Skin of body (tissue), 3 donors: ENCODE measurements around the gene DPF1. TPM values are rescaled to one million over a fixed set of nuclear protein-coding genes. Genes with fewer than 3 reads are reported as not detected.

Source experiments
- DNase-seq: peaks from one replicate; lab custom pipeline; 2025; lab: John Stamatoyannopoulos, UW
- small RNA-seq: library from RNA; depleted of rRNA; stranded (forward); fragments of <200 nt; gene quantifications from one replicate; pipeline ENCODE3, GENCODE V24; 2014; ENCODE audit warnings: low replicate concordance
- total RNA-seq: library from RNA; depleted of rRNA; stranded (reverse); fragments of >200 nt; gene quantifications from one replicate; pipeline ENCODE4 v1.2.3, GENCODE V29; 2014

DPF1 gene
- total RNA-seq, 1 donor from 2014 or later = 0.79 TPM

- no peak for DNase-seq
Measured at GRCh38 chr19:38168637-38169036, 55.4 kb downstream of the DPF1 start.

- no peak for DNase-seq
Measured at GRCh38 chr19:38165335-38165734, 58.7 kb downstream of the DPF1 start.

- DNase-seq = no peak
Measured at GRCh38 chr19:38164526-38164925, 59.5 kb downstream of the DPF1 start.

- DNase-seq = no peak
Measured at GRCh38 chr19:38163419-38164290, 60.4 kb downstream of the DPF1 start.

- DNase-seq = no peak
Measured at GRCh38 chr19:38162632-38163031, 61.4 kb downstream of the DPF1 start.

GRCh38 chr19:38162094-38162493 lies 61.9 kb downstream of the DPF1 start:
- DNase-seq = no peak

Small RNA genes within 50 kb of the gene (small RNA-seq; reads per million reads assigned to genes)
- not detected for gene RN7SL663P

Other genes starting within 250 kb of the DPF1 start
- gene PPP1R14A, start 32.2 kb upstream of the DPF1 start, total RNA-seq = 5.5 TPM
- 78.6 TPM for gene SPINT2, start 40.4 kb upstream of the DPF1 start, total RNA-seq
- 18.3 TPM for gene C19orf33, start 80.0 kb upstream of the DPF1 start, total RNA-seq
- gene YIF1B, start 91.7 kb upstream of the DPF1 start, total RNA-seq = 18.0 TPM
- gene KCNK6, start 95.6 kb upstream of the DPF1 start, total RNA-seq = 9.2 TPM
- gene CATSPERG, start 111.6 kb upstream of the DPF1 start, total RNA-seq = 3.7 TPM
- 121 TPM for gene PSMD8, start 150.3 kb upstream of the DPF1 start, total RNA-seq
- gene GGN, start 163.8 kb upstream of the DPF1 start, total RNA-seq = not detected
- 0.99 TPM for gene SPRED3, start 164.5 kb upstream of the DPF1 start, total RNA-seq
- gene FAM98C, start 178.9 kb upstream of the DPF1 start, total RNA-seq = 6.2 TPM
- 1.8 TPM for gene RASGRP4, start 202.0 kb upstream of the DPF1 start, total RNA-seq
- gene RYR1, start 209.5 kb upstream of the DPF1 start, total RNA-seq = 21.1 TPM